GM13977 (cell line): ENCODE results near the gene TRMT1L.

Experiments used
- DNase-seq: peaks from one replicate; pipeline ENCODE4 v3.0.0; 2012; ENCODE audit warnings: low spot score
- CTCF ChIP-seq: IDR thresholded peaks from 2 replicates; pipeline ENCODE4 v1.5.1; 2012; ENCODE audit warnings: mild to moderate bottlenecking, control low read depth; ENCODE audit not compliant: insufficient read depth; ENCODE audit errors: extremely low read depth, missing control alignments
- in situ Hi-C: fragments of 300-500 bp; cut with MboI; formaldehyde crosslinking; loops from one replicate; pipeline ENCODE4 v1.12.0; 2022; ENCODE audit warnings: low sequenced_read_pairs, low pct_unique_long_range_greater_than_20kb, mixed read lengths, inconsistent platforms; ENCODE audit not compliant: unreplicated experiment

Gene TRMT1L

DNA sequence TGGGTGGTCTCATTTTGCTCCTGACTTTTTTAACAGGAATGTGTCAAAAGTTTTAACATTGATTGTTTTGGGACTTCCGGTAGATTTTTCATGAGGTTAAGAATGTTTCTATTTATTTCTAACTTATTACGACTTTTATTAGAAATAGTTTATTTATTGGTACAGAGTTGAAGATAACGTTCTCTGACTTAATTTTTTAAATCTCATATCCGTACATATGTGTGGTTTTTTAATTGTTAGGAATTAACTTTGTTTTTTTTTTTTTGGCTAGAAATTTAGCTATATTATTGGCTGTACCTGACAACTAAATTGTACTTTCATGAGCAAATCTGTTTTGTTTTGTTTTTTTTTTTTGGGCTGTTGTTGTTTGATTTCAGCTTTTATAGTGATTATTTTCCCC, 79.4 kb downstream of the TRMT1L start:
- DNase-seq: no peak
- in situ Hi-C loops: no loop called here
- no peak for TF ChIP-seq CTCF

DNA sequence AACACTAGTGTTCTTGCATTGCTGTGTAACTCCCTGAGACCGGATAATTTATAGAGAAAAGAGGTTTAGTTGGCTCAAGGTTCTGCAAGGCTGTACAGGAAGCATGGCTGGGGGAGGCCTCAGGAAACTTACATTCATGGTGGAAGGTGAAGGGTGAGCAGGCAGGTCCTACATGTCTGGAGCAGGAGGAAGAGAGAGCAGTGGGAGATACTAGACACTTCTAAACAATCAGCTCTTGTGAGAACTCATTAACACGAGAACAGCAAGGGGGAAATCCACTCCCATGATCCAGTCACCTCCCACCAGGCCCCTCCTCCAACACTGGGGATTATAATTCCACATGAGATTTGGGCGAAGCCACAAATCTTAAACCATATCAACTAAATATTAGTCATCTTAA, 81.3 kb downstream of the TRMT1L start:
- DNase-seq: no peak
- in situ Hi-C loops: no loop called here
- TF ChIP-seq CTCF: no peak

DNA sequence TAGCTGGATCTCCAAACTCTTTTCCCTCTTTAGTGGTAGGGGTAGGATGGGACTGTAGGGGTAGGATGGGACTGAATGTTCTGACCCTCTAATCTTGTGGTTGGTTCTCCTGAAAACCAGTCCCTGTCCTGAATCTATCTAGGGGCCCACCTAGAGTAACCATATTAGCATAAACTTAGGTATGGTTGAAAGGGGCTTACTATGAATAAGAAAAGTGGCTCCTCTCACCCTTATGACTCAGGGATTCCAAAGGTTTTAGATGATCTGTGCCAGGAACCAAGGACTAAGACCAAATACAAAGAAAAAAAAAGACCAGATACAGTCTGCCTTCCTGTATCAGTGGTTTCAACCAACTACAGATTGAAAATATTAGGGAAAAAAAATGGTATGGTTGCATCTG, 82.4 kb downstream of the TRMT1L start:
- in situ Hi-C loops: no loop called here
- DNase-seq: no peak
- no peak for TF ChIP-seq CTCF

DNA sequence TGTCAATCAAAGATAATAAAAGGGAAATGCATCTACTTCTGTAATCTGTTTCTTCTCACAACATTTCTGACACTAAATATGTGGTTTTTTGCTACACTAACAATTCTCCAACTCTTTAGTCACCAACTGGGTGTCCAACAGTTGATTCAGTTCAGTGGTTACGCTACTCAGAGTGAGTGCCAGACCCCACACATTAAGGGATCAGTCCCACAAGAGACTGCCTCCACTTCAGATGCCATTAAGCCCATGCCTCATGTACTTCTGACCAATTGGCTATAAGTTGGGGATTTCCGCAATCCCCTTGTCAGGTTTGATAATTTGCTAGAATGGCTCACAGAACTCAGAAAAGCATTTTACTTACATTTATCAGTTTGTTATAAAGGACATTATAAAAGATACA, 83.0 kb downstream of the TRMT1L start:
- no peak for DNase-seq

GRCh38 chr1:185070051-185070450, 86.7 kb downstream of the TRMT1L start:
- in situ Hi-C loops: no loop called here
- no peak for DNase-seq
- no peak for TF ChIP-seq CTCF

More for the DNA sequence above, 83.0 kb downstream of the TRMT1L start:
- no peak for TF ChIP-seq CTCF
- in situ Hi-C loops: no loop called here

GRCh38 chr1:185069202-185069772, 87.5 kb downstream of the TRMT1L start:
- DNase-seq: no peak
- TF ChIP-seq CTCF: no peak
- in situ Hi-C loops: no loop called here

GRCh38 chr1:185068341-185068740, 88.4 kb downstream of the TRMT1L start:
- in situ Hi-C loops: no loop called here
- DNase-seq: no peak
- no peak for TF ChIP-seq CTCF
